Heart left ventricle (tissue), 16 donors: ENCODE measurements around the gene ZBTB25. TPM values are rescaled to one million over a fixed set of nuclear protein-coding genes. Genes with fewer than 3 reads are reported as not detected.

Experiments
- ATAC-seq, 4 donors: fragments of 200-7000 bp; cut with Tn5 transposase; one replicate each; pipeline ENCODE4 v1.9.1; 2020 to 2022; ENCODE audit warnings: moderate library complexity in 4 of 4, mild to moderate bottlenecking in 3 of 4, moderate number of reproducible peaks in 1 of 4
- DNase-seq, 5 donors: peaks; one replicate each; pipeline ENCODE4 v3.0.0-alpha.2; 2020
- H3K27ac ChIP-seq, 12 donors: fragments of 200-600 bp; sonication (generic) in 4 of 12; one replicate each; pipeline versions ENCODE4 v1.5.0 to v1.8.0; 2016 to 2022; ENCODE audit warnings: mild to moderate bottlenecking in 2 of 12
- H3K27me3 ChIP-seq, 9 donors: fragments of 200-600 bp; sonication (generic) in 2 of 9; one replicate each; pipeline versions ENCODE4 v1.5.1 to v1.8.0; 2016 to 2022; ENCODE audit warnings: mild to moderate bottlenecking in 3 of 9
- H3K36me3 ChIP-seq, 9 donors: fragments of 200-600 bp; sonication (generic) in 2 of 9; one replicate each; pipeline versions ENCODE4 v1.5.0 to v1.8.0; 2018 to 2022; ENCODE audit warnings: mild to moderate bottlenecking in 2 of 9
- H3K4me1 ChIP-seq, 12 donors: fragments of 200-600 bp; sonication (generic) in 4 of 12; one replicate each; pipeline versions ENCODE4 v1.5.0 to v1.8.0; 2016 to 2022; ENCODE audit warnings: mild to moderate bottlenecking in 3 of 12
- H3K4me3 ChIP-seq, 12 donors: fragments of 200-600 bp; sonication (generic) in 4 of 12; one replicate each; pipeline versions ENCODE4 v1.5.0 to v1.8.0; 2017 to 2022; ENCODE audit warnings: mild to moderate bottlenecking in 9 of 12, moderate library complexity in 4 of 12
- H3K9me3 ChIP-seq, 12 donors: fragments of 200-600 bp; sonication (generic) in 4 of 12; one replicate each; pipeline versions ENCODE4 v1.5.0 to v1.8.0; 2016 to 2022; ENCODE audit warnings: mild to moderate bottlenecking in 1 of 12
- CTCF ChIP-seq, 12 donors: fragments of 200-600 bp; sonication (generic) in 4 of 12; IDR thresholded peaks; one replicate each; pipeline versions ENCODE4 v1.5.0 to v1.8.0; 2018 to 2022; ENCODE audit warnings: antibody characterized with exemption in 12 of 12, mild to moderate bottlenecking in 5 of 12
- POLR2A ChIP-seq, 2 donors: fragments of 450-650 bp; IDR thresholded peaks; one replicate each; pipeline ENCODE4 v1.6.1; 2017; ENCODE audit warnings: antibody characterized with exemption in 2 of 2, mild to moderate bottlenecking in 2 of 2, moderate library complexity in 2 of 2
- WGBS, 4 donors: extraction: QIAGEN DNeasy Blood & Tissue Kit in 2 of 4; methylation state at CpG; one replicate each; pipeline versions ENCODE4 v1.1.5 to v1.1.7; 2013 to 2018; 5-methylcytosine and 5-hydroxymethylcytosine counted together
- intact Hi-C, 10 donors: fragments of 100-400 bp; cut with DNase I; formaldehyde crosslinking; loops; one replicate each; pipeline versions ENCODE4 v1.11.1 to v1.14.2; 2022
- polyA plus RNA-seq, 2 donors: library from polyadenylated mRNA; stranded (reverse); fragments of 200-250 nt; gene quantifications; one replicate each; pipeline ENCODE4 v1.2.3, GENCODE V29; 2013
- total RNA-seq, 9 donors: library from RNA; depleted of rRNA in 2 of 9; stranded (reverse); fragments of >200 nt in 2 of 9; fragmentation: NEBNext Ultra II Directional in 3 of 9; extraction: Animal tissue kit (Norgen Biotek cat#: 25700) in 3 of 9; gene quantifications; one replicate each; pipeline versions ENCODE4 v1.1.0 to v1.2.4, GENCODE V29; 2016 to 2023
- donor health status: ischemic (EF 13 %, LVEDD 7.1; RV severe dilation, severe dysfunction).
- donor health status: healthy with polysubstance abuse.
- donor health status: DM: no; HTN: yes; CAD: no.
- donor health status: DM: no; HTN: no; CAD: no.
- donor health status: ischemic (EF 25% LVEDD 6.9; RV normal size, moderate dysfunction).
- donor health status: ischemic (EF 25% LVEDD 5.7; RV mildly dilated, moderate dysfunction).
- donor health status: healthy.
- donor health status: DM: yes; HTN: yes; CAD: no.
- donor health status: ischemic (EF 35%, LVEDD 5.7; RV mildly dilated, moderate dysfunction).
- donor health status: nonischemic (EF 11% LVEDD 7.7; RV severe dilation, severe dysfunction).
- donor health status: DM: yes; HTN: yes; CAD: no.
- donor health status: PGD.
- donor health status: ischemic (EF 29% LVEDD 5.4; RV normal size, mild dysfunction).
- donor health status: nonischemic (EF 23%, LVEDD 6.1; RV moderate dilation, normal function).

The ZBTB25 gene
- total and polyA plus RNA-seq, 11 donors, result 4.0 to 28.0 (median 18.2) TPM

- Histone ChIP-seq H3K9me3 (no peaks in the 10 kb centered on the region), H3K27me3 (no peaks in the 10 kb centered on the region), H3K4me3 (no peak overlapping the region), H3K4me1 (no peaks in the 10 kb centered on the region), H3K27ac (no peak overlapping the region), H3K36me3 (peaks cover 0 to 36% (median 18%) of the 10 kb centered on the region in 9 donors)
- DNase-seq (no peak), ATAC-seq (no peak)
- intact Hi-C loops, result no loop called here
- TF ChIP-seq POLR2A (IDR thresholded peaks at IDR 0.05), result no peak
- no peak for TF ChIP-seq CTCF (IDR thresholded peaks at IDR 0.05)
- WGBS, 4 donors, result 91 to 96% (median 95%) methylated on average over 7 of the region's 7 CpGs
Observed at GRCh38 chr14:64409126-64409920, 94.3 kb downstream of the ZBTB25 start.

GRCh38 chr14:64407329-64407728, 96.3 kb downstream of the ZBTB25 start:
- DNase-seq, result no peak
- intact Hi-C loops, result no loop called here
- no peak overlapping the region for H3K27ac ChIP-seq
- H3K4me1 ChIP-seq, result no peaks in the 10 kb centered on the region
- peaks cover 0 to 44% (median 23%) of the 10 kb centered on the region in 9 donors for H3K36me3 ChIP-seq
- WGBS, 4 donors, result 97% methylated on average over 2 of the region's 2 CpGs
- no peaks in the 10 kb centered on the region for H3K27me3 ChIP-seq
- TF ChIP-seq POLR2A (IDR thresholded peaks at IDR 0.05) (no peak), CTCF (IDR thresholded peaks at IDR 0.05) (no peak)
- ATAC-seq, result no peak
- no peak overlapping the region for H3K4me3 ChIP-seq
- H3K9me3 ChIP-seq, result no peaks in the 10 kb centered on the region

- intact Hi-C loops, result no loop called here
- TF ChIP-seq CTCF (IDR thresholded peaks at IDR 0.05), result no peak
- TF ChIP-seq POLR2A (IDR thresholded peaks at IDR 0.05), result no peak
- Histone ChIP-seq H3K27ac (no peak overlapping the region), H3K9me3 (no peaks in the 10 kb centered on the region), H3K36me3 (peaks cover 0 to 43% (median 24%) of the 10 kb centered on the region in 9 donors), H3K4me1 (peaks cover 0 to 7% (median 0%) of the 10 kb centered on the region in 12 donors), H3K4me3 (no peak overlapping the region), H3K27me3 (no peaks in the 10 kb centered on the region)
- DNase-seq, result no peak
- ATAC-seq, result no peak
- 95 to 99% (median 97%) methylated on average over 4 of the region's 4 CpGs for WGBS, 4 donors
Observed at GRCh38 chr14:64405295-64405694, 98.3 kb downstream of the ZBTB25 start.

- no peak overlapping the region for H3K4me3 ChIP-seq
- intact Hi-C loops, result no loop called here
- no peak for TF ChIP-seq POLR2A (IDR thresholded peaks at IDR 0.05)
- TF ChIP-seq CTCF (IDR thresholded peaks at IDR 0.05), result no peak
- 89 to 95% (median 91%) methylated on average over 1 of the region's 1 CpG for WGBS, 4 donors
- H3K9me3 ChIP-seq, result no peaks in the 10 kb centered on the region
- peaks cover 0 to 7% (median 0%) of the 10 kb centered on the region in 12 donors for H3K4me1 ChIP-seq
- ATAC-seq, result no peak
- H3K36me3 ChIP-seq, result peaks cover 0 to 43% (median 24%) of the 10 kb centered on the region in 9 donors
- no peak for DNase-seq
- H3K27ac ChIP-seq, result no peak overlapping the region
- H3K27me3 ChIP-seq, result no peaks in the 10 kb centered on the region
Observed at GRCh38 chr14:64401949-64402348, 101.7 kb downstream of the ZBTB25 start.
